GM21447 (cell line): ENCODE results near the gene KCNG2.
"Not testable (repeated sequence)": the region's sequence is repeated elsewhere in the genome, so short reads cannot be mapped to it uniquely, and the experiment has no call there.

Experiments
- ATAC-seq: cut with Tn5 transposase; IDR thresholded peaks from one replicate; pipeline ENCODE4 v1.9.1; 2021; ENCODE audit not compliant: unreplicated experiment

Gene KCNG2, protein sequence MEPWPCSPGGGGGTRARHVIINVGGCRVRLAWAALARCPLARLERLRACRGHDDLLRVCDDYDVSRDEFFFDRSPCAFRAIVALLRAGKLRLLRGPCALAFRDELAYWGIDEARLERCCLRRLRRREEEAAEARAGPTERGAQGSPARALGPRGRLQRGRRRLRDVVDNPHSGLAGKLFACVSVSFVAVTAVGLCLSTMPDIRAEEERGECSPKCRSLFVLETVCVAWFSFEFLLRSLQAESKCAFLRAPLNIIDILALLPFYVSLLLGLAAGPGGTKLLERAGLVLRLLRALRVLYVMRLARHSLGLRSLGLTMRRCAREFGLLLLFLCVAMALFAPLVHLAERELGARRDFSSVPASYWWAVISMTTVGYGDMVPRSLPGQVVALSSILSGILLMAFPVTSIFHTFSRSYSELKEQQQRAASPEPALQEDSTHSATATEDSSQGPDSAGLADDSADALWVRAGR

GRCh38 chr18:79797518-79798345 is at the start of gene KCNG2:
Gene KCNG2, plus strand, starts transcription at chr18:79797938. Its CDS starts 65,730 bp downstream, at chr18:79863668.
- no peak for ATAC-seq

- ATAC-seq: no peak
Observed at GRCh38 chr18:79748321-79749180, 49.2 kb upstream of the KCNG2 start.

DNA sequence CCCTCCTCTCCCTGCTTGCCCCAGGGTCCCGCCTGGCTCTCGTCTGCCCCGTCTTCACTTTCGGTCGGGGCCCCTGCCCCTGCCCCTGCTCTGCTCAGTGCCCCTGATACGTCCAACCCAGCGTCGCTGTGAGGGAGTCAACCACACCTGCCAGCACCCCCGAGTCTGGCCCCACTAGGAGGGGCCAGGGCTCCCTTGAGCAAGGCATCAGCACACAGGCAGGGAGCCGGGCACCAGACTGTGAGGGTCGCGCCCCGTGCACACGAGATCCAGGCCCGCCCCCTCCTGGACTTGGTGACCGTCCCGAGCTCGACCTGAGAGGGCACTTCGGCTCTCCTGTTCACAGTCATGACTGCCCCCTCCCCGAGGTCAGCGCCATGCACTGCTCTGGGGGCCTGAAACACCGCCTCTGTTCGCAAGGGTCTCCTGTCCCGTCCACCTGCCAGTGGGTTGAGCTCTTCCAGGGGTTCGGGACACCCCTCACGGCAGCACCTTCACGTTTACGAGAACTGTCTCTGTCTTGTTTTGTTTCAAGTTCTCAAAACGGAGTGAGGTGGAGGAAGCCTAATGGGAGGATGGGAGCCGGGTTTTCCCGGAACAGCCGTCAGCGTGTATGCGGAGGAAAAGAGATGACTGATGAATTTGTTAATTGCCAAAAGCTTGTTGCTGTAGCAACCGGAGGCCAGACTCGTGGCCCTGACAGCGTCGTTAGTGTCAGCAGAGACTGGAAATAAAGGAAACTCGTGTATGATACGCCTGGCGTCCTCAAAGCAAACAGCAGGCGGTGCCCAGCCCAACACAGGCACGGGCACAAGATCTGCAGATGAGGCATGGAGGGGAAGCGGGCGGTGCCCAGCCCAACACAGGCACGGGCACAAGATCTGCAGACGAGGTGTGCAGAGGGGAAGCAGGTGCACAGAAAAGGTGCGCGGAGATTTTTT is 48.2 kb upstream of the KCNG2 start:
- ATAC-seq: no peak

- no peak for ATAC-seq
Observed at GRCh38 chr18:79750980-79751571, 46.7 kb upstream of the KCNG2 start.

DNA sequence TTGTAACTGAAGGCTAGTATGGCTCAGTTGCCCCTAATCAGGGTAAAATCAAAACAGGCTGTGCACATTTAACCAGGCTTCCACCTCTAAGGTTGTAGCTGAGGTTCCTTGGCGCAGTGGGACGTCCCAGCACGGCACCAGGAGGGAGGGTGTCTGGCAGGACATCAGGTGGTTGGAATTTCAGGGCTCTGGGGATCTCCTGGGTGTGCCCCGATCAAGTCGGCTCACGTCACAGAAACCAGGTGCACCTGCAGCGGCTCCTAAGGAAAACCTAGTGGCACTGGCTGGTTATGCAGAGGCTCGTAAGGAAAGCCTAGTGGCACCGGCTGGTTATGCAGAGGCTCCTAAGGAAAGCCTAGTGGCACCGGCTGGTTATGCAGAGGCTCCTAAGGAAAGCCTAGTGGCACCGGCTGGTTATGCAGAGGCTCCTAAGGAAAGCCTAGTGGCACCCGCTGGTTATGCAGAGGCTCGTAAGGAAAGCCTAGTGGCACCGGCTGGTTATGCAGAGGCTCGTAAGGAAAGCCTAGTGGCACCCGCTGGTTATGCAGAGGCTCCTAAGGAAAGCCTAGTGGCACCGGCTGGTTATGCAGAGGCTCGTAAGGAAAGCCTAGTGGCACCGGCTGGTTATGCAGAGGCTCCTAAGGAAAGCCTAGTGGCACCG is 45.7 kb upstream of the KCNG2 start:
- ATAC-seq: not testable (repeated sequence)

DNA sequence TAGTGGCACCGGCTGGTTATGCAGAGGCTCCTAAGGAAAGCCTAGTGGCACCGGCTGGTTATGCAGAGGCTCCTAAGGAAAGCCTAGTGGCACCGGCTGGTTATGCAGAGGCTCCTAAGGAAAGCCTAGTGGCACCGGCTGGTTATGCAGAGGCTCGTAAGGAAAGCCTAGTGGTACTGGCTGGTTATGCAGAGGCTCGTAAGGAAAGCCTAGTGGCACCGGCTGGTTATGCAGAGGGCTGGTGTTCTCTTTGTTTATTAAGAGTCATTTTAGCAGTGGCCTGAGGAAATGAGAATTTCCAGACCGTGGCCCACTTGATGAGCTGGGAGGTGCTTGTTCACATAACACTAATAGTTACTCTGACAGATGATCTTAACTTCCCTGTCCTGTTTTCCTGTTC is 44.8 kb upstream of the KCNG2 start:
- not testable (repeated sequence) for ATAC-seq

DNA sequence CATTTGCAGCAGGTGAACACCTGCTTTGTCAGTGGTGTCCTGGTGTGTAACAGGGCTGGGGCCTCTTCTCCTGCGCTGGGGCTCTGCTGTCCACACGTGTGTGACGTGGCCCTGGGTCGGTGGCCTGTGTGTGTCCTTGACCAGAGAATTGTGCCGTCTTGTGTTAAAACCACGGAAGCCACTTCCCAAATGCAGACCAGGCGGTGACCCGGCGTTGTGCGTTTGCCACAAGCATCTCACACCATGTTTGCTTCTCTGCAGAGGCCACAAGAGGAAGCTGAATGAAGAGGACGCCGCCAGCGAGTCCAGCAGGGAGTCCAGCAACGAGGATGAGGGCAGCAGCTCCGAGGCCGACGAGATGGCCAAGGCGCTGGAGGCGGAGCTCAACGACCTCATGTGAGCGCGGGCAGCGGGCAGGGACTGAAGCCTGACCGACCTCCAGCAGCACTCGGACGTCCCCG is 44.3 kb upstream of the KCNG2 start:
- no peak for ATAC-seq

- ATAC-seq: no peak
Observed at GRCh38 chr18:79754022-79754761, 43.5 kb upstream of the KCNG2 start.

- ATAC-seq: no peak
Observed at GRCh38 chr18:79754831-79755351, 42.8 kb upstream of the KCNG2 start.

DNA sequence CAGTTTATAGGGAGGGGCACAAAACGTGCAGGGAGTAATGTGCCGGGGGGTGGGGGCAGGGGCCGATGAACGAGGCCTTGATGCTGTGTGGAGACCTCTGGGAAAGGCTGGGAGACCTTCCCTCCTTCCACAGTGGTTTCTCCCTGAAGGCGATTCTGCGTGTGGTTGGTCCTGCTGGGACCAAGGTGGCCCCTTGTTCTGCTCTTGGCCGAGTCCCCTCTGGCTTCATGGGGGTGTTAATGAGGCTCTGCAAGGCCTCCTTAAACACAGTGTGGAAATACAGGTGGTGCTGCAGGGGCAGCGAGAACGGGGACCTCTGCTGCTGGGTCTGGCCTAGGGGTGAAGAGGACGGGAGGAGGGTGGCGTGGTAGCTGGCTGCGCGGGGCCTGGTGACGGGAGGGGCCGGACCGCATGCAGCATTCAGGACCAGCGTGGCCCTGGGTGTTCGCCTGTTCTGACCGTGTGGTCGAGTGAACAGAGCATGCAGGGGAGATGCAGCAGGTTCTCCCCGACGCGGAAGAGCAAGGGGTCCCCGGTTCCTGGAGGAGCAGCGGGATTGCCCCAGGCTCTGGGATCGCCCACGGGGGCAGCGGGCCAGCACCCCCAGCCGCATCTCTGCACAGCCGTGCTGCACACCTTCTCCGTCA is 42.1 kb upstream of the KCNG2 start:
- ATAC-seq: no peak

DNA sequence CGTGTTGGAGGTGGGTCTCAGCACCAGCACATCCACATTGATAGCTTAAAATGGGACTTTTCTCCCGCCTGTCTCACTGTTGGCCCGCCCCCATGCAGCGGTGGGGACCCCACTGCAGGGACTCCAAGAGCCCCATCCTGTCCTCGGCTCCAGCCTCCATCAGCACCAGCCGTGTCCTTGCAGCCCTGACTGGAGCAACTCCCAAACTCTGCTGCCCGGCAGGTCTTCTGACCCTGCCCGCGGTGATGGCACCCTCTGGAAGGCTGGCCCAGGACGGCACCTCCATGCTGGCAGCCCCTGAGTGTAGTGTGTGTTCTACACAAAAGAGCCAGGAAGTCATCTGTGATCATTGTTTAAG is 41.6 kb upstream of the KCNG2 start:
- ATAC-seq: no peak

DNA sequence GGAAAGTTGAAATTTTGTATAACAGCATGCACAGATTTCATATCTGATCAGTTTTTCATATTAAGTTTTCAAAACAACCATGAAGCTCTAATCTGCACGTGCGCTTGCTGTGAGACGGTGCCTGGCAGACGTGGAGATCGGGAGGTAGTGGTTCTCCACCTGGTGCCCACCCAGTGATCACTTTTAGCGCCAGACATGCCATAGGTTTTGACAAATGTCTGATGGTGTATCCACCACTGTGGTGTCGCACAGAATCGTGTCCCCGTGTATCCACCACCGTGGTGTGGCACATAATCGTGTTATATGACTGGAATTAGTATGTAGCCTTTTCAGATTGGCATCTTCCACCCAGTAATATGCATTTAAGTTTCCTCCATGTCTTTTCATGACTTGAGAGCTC is 40.9 kb upstream of the KCNG2 start:
- ATAC-seq: no peak

GRCh38 chr18:79760348-79760747 is 37.4 kb upstream of the KCNG2 start:
- no peak for ATAC-seq

DNA sequence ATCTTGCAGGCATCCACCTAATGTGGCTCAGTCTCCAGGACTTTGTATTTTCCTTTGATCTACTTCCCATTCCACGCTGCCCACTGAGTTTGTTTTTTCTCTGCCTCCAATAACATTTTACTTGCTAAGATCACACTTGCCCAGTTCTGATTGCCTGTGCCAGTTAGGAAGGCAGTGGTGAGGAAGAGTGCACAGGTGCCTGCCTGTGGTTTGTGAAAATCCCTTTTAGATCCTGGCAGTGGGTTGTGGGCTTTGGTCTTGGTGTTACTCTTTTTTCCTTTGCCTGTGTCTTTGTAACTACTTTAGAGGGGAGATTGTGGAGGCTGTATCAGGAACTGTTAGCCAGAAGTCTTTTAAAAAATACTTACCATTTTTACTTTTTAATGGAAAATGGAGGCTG is 36.9 kb upstream of the KCNG2 start:
- no peak for ATAC-seq

DNA sequence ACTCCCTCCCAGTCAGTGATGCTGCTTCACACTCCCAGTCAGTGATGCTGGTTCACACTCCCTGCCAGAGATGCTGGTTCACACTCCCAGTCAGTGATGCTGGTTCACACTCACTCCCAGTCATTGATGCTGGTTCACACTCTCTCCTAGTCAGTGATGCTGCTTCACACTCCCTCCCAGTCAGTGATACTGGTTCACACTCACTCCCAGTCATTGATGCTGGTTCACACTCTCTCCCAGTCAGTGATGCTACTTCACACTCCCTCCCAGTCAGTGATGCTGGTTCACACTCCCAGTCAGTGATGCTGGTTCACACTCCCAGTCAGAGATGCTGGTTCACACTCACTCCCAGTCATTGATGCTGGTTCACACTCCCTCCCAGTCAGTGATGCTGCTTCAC is 34.3 kb upstream of the KCNG2 start:
- no peak for ATAC-seq

DNA sequence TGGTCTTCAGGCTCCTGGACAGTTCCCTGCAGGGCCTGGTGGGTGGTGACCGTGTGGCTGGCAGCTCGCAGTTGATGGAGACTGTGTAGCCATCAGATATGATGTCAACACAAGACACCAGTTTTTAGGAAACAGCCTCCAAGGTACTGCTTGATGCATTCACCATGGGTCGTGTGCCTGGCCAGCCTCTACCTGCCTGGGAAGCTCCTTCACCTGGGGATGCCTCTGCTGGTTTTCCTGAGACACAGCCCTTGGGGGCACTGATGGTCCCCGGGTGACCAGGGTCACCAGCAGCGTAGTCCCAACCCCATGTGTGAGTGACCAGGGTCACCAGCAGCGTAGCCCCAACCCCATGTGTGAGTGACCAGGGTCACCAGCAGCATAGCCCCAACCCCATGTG is 33.6 kb upstream of the KCNG2 start:
- ATAC-seq: no peak

DNA sequence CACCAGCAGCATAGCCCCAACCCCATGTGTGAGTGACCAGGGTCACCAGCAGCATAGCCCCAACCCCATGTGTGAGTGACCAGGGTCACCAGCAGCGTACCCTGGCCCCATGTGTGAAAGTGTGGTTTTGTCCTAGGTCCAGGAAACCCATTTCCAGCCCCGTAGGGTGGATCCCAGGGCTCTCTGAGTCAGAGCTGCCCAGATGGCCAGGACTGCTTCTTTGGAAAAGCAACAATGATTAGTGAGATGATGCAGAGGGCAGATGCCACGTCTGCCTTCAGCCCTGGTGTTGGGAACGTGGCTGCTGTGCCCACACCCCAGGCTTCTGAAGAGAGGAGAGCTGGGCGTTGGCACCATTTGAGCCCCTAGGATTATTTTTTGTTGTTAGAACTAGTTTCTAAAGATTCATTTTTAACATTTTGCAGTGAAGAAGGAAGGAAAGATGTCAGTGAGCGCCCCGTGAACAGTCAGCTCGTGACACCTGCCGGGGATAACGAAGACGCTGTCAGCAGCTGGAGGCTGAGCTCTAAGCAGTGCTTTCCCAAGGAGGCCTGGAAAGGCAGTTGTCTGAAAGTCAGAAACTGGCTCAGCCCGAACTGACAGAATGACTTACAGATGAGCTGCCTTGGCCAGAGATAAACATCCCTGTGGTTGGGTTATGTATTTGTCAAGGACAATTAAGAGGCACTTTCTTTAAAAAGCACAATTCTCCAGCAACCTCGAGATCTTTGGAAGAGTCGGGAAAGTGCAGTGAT is 32.1 kb upstream of the KCNG2 start:
- ATAC-seq: no peak
